Osteocyte (in vitro differentiated cells): ENCODE measurements around the gene ANO9. TPM values are rescaled to one million over a fixed set of nuclear protein-coding genes. Genes with fewer than 3 reads are reported as not detected.

ENCODE experiments used
- DNase-seq: peaks from one replicate; pipeline ENCODE4 v3.0.0; 2021; ENCODE audit warnings: mixed read lengths; ENCODE audit not compliant: unreplicated experiment; ENCODE audit errors: extremely low spot score
- H3K27ac Mint-ChIP-seq: one replicate; pipeline ENCODE4 v1.8.0; 2021; ENCODE audit warnings: mild to moderate bottlenecking, mixed read lengths; ENCODE audit not compliant: unreplicated experiment
- H3K27me3 Mint-ChIP-seq: one replicate; pipeline ENCODE4 v1.8.0; 2021; ENCODE audit warnings: mixed read lengths; ENCODE audit not compliant: unreplicated experiment
- H3K36me3 Mint-ChIP-seq: one replicate; pipeline ENCODE4 v1.8.0; 2021; ENCODE audit warnings: mixed read lengths; ENCODE audit not compliant: unreplicated experiment
- H3K4me1 Mint-ChIP-seq: one replicate; pipeline ENCODE4 v1.8.0; 2021; ENCODE audit warnings: mixed read lengths; ENCODE audit not compliant: unreplicated experiment
- H3K4me3 Mint-ChIP-seq: one replicate; pipeline ENCODE4 v1.8.0; 2021; ENCODE audit warnings: mild to moderate bottlenecking, moderate library complexity, mixed read lengths; ENCODE audit not compliant: unreplicated experiment
- H3K9me3 Mint-ChIP-seq: one replicate; pipeline ENCODE4 v1.8.0; 2021; ENCODE audit warnings: mixed read lengths; ENCODE audit not compliant: unreplicated experiment
- CTCF ChIP-seq: fragments of 200-600 bp; sonication (generic); IDR thresholded peaks from 2 replicates; pipeline ENCODE4 v1.5.0; 2021; ENCODE audit warnings: antibody characterized with exemption, mild to moderate bottlenecking, moderate library complexity
- total RNA-seq: library from RNA; stranded (reverse); gene quantifications from 2 replicates; pipeline ENCODE4 v1.2.1, GENCODE V29; 2021

The ANO9 gene
- total RNA-seq, 1 donor from 2014 or later = not detected

DNA sequence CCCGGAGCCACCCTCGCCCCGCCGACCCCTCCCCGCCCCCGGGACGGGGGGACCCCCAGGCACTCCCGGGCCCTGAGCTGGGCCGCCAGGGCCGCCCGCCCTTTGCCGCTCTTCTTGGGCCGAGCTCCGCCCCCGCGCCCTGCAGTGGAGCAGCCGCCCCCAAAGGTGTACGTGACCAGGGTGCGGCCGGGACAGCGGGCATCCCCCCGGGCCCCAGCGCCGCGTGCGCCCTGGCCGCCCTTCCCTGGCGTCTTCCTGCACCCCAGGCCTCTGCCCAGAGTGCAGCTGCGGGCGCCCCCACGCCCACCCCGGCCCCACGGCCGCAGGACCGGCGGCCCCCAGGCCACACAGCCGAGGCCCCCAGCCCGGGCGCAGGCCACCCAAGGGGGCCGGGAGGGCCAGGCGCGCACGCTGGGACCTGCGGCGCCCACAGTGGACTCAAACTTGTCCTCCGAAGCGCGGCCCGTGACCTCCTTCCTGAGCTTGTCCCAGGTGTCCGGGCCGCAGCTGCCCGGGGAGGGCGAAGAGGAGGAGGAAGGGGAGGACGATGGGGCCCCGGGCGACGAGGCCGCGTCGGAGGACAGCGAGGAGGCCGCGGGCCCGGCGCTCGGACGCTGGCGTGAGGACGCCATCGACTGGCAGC lies 65.2 kb downstream of the ANO9 start:
- no peak for TF ChIP-seq CTCF
- H3K4me3 Mint-ChIP-seq = no peak overlapping the region
- no peak for DNase-seq
- peaks cover 8% of the 10 kb centered on the region for H3K4me1 Mint-ChIP-seq
- H3K36me3 Mint-ChIP-seq = peaks cover 21% of the 10 kb centered on the region
- no peaks in the 10 kb centered on the region for H3K27me3 Mint-ChIP-seq
- H3K27ac Mint-ChIP-seq = no peak overlapping the region
- H3K9me3 Mint-ChIP-seq = no peaks in the 10 kb centered on the region

DNA sequence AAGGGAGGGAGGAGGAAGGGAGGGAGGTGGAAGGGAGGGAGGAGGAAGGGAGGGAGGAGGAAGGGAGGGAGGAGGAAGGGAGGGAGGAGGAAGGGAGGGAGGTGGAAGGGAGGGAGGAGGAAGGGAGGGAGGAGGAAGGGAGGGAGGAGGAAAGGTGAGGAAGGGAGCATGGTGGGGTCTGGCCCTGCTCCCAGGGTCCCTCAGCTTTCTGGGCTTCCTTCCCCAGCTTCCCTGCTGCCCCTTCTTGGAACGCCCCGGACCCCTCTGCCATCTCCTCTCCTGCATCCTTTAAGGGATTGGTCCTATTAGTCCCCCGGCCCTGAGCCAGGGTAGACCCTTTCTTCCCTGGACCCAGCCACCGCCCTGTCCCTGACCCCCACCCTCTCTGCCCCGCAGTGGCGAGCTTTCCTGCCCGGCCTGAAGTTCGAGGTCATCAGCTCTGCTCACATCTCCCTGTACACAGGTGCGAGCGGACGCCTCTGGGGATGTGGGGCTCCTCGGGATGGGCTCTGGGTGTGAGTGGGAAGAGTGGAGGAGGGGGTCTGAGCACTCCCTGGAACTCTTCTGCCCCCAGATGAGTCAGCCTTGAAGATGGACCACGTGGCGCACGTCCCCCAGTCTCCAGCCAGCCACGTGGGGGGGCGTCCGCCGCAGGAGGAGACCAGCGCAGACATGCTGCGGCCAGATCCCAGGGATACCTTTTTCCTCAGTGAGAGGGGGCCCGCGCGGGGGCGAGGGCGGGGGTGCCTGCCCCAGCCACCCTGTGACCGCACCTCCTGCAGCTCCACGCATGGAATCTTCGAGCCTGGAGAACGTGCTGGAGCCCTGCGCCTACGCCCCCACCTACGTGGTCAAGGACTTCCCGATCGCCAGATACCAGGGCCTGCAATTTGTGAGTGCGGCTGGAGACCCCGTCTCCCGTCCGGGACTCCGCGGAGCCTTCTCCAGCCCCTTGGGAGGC lies 66.5 kb downstream of the ANO9 start:
- Mint-ChIP-seq H3K4me1 (peaks cover 18% of the 10 kb centered on the region), H3K9me3 (no peaks in the 10 kb centered on the region), H3K27me3 (no peaks in the 10 kb centered on the region), H3K36me3 (peaks cover 21% of the 10 kb centered on the region), H3K4me3 (no peak overlapping the region), H3K27ac (no peak overlapping the region)
- TF ChIP-seq CTCF = no peak
- DNase-seq = no peak

GRCh38 chr11:373716-374551 lies 67.9 kb downstream of the ANO9 start:
- DNase-seq = no peak
- H3K27ac Mint-ChIP-seq = peak overlapping the region; percentile 38
- H3K9me3 Mint-ChIP-seq = no peaks in the 10 kb centered on the region
- peaks cover 22% of the 10 kb centered on the region for H3K4me1 Mint-ChIP-seq
- H3K36me3 Mint-ChIP-seq = peaks cover 20% of the 10 kb centered on the region
- H3K4me3 Mint-ChIP-seq = no peak overlapping the region
- H3K27me3 Mint-ChIP-seq = no peaks in the 10 kb centered on the region
- no peak for TF ChIP-seq CTCF

- no peaks in the 10 kb centered on the region for H3K9me3 Mint-ChIP-seq
- peaks cover 28% of the 10 kb centered on the region for H3K4me1 Mint-ChIP-seq
- no peak overlapping the region for H3K27ac Mint-ChIP-seq
- H3K4me3 Mint-ChIP-seq = no peak overlapping the region
- H3K36me3 Mint-ChIP-seq = peaks cover 12% of the 10 kb centered on the region
- no peak for TF ChIP-seq CTCF
- DNase-seq = no peak
- no peaks in the 10 kb centered on the region for H3K27me3 Mint-ChIP-seq
Observed at GRCh38 chr11:372809-373715, 68.7 kb downstream of the ANO9 start.
